GM20000 (cell line): ENCODE results near the gene GNAQ.

ENCODE experiments used
- DNase-seq: peaks from one replicate; pipeline ENCODE4 v3.0.0; 2012; ENCODE audit warnings: low spot score
- TF ChIP-seq, protein P1 (sequence below): IDR thresholded peaks from 2 replicates; pipeline ENCODE4 v1.5.1; 2012; ENCODE audit warnings: mild to moderate bottlenecking, control low read depth; ENCODE audit errors: extremely low read depth, missing control alignments

GNAQ gene

DNA sequence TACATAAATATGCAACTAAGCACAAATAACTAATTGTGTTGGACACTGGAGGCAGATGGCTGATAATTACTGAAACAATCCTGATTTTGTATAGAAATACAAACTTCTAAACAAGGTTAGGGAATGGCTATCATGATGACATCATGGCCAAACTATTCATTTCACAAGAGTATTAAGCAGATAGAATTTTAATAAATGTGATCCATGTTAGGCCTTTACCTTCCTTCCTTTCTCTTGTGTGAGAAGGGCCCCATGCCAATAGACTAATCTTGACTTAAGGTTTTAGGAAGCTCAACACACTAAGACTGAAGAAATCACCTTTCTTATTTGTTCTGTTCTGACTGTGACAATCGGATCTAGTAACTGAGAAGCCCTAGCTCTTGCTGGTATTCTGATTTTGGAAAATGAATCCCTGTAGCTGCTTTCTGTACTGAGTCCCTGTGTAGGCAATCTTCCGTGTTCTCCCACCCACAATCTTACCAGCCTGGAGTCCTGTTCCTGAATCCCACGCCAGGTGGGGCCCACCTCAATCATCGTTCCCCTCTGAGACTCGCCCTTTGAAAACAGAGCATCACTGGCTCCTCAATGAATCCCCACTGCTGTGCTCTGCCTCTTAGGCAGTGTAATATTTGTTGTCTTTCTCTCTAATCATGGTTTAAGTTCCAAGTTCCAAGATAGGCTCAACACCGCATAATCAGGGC lies 214.8 kb downstream of the GNAQ start:
- TF ChIP-seq, protein P1, sequence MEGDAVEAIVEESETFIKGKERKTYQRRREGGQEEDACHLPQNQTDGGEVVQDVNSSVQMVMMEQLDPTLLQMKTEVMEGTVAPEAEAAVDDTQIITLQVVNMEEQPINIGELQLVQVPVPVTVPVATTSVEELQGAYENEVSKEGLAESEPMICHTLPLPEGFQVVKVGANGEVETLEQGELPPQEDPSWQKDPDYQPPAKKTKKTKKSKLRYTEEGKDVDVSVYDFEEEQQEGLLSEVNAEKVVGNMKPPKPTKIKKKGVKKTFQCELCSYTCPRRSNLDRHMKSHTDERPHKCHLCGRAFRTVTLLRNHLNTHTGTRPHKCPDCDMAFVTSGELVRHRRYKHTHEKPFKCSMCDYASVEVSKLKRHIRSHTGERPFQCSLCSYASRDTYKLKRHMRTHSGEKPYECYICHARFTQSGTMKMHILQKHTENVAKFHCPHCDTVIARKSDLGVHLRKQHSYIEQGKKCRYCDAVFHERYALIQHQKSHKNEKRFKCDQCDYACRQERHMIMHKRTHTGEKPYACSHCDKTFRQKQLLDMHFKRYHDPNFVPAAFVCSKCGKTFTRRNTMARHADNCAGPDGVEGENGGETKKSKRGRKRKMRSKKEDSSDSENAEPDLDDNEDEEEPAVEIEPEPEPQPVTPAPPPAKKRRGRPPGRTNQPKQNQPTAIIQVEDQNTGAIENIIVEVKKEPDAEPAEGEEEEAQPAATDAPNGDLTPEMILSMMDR: no peak
- DNase-seq: no peak

DNA sequence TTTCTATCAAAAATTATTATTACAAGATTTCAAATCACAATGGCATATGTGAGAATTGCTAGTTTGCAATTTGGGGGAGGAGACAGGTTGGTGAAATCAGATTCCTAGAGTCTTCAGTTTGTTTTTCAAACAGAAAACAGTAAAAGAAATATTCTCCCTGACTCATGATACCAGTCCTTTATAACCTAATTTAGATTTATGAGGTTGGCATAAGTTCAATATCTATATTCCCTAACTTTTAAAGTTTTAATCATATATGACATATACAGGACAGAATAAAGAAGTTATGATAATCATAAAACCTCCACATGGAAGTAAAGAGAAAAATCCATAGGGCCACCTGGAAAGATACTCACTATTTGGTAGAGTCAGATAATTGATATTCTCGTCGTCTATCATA lies 216.4 kb downstream of the GNAQ start:
- TF ChIP-seq, protein P1: no peak
- no peak for DNase-seq

DNA sequence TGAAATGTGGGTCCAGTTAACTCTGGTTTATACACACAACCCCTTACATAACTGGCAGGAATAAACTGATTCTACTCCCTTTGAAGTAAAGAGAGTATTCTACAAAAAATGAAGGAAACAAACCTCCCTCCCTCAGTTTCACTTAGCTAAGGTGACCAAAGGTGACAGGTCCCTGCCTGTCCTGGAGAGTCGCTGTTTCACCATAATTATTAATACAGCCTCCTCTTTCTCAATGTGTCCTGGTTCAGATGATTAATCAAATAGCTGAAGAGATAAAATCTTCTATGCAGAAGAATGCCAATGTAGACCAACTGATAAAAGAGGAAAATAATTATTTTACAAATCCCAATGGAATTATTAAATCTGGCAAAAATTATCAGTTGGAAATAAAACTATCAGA lies 219.8 kb downstream of the GNAQ start:
- TF ChIP-seq, protein P1: no peak
- DNase-seq: no peak

DNA sequence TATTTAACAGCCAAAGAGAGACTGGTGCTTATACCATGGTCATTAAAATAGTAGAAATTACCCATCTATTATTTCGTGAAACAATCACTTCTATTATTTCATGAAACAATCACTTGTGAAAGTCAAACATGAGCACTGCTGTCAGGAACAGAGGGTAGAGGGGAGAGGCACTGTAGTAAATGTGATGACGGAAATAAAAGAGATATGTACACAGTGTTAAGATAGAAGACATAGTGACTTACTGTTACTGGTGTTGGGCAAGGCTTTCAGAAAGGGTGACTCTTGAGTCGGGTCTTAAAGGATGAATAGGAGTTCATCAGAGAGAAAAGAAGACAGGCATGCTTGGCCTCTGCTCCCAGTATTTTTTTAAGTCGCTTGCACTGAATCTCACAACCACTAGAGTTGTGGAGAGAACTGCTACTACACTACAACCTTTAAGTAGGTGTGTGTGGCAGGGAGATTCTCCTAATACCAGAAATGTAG lies 220.9 kb downstream of the GNAQ start:
- TF ChIP-seq, protein P1: no peak
- no peak for DNase-seq

DNA sequence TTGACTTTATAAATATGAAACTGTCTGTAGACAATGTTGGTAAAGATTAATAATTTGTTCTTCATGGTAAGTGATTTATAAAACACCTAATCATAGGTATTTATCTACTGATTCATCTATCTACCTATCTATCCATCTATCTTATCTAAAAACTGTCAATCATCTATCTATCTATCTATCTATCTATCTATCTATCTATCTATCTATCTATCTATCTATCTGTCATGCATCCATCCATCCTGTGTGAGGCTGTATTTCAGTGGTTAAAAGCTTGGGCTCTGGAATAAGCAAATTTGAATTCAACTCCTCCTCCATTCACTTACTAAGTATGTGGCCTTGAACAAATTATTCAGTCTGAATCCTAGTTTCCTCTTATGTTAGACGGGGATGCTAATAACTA lies 221.6 kb downstream of the GNAQ start:
- no peak for DNase-seq
- TF ChIP-seq, protein P1: no peak

DNA sequence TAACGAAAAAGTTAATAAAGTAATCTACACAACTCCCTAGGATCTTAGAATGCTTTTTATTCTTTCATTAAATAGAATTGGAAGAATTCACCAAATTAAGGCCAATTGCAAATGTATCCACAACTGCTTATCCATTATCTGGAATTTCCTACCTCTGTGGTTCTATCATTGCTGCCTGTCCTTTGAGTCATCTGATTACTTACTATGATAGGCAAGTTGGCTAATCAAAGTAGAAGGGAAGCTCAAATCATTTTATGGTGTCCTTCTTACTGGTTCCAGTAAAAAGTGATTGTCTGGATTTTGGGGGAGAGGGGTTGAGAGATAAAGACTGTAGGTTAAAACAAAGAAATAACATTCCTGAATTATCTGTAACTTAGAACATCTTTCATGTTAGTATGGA lies 222.1 kb downstream of the GNAQ start:
- DNase-seq: no peak
- TF ChIP-seq, protein P1: no peak

DNA sequence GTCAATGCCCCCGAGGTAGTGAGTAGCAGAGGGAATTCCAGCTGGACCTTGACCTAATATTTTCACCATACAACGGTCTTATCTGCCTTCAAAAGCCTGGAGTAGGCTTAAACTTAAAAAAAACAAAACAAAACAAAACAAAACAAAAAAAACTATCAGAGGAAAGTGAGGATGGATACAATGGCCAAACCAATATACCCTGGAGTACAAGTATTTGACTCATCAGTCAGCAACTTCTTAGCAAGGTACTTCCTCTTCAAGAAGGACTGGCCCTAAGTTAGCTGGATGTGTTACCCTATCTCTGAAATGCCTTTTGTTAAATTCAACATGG lies 222.9 kb downstream of the GNAQ start:
- DNase-seq: no peak
- TF ChIP-seq, protein P1: no peak
